GM18909 (cell line): ENCODE data around the gene TRIM74.
"Not testable (repeated sequence)": the region's sequence is repeated elsewhere in the genome, so short reads cannot be mapped to it uniquely, and the experiment has no call there.

Source experiments
- ATAC-seq: cut with Tn5 transposase; IDR thresholded peaks from one replicate; pipeline ENCODE4 v1.9.1; 2021; ENCODE audit warnings: mild to moderate bottlenecking; ENCODE audit not compliant: unreplicated experiment, poor library complexity

Gene TRIM74

DNA sequence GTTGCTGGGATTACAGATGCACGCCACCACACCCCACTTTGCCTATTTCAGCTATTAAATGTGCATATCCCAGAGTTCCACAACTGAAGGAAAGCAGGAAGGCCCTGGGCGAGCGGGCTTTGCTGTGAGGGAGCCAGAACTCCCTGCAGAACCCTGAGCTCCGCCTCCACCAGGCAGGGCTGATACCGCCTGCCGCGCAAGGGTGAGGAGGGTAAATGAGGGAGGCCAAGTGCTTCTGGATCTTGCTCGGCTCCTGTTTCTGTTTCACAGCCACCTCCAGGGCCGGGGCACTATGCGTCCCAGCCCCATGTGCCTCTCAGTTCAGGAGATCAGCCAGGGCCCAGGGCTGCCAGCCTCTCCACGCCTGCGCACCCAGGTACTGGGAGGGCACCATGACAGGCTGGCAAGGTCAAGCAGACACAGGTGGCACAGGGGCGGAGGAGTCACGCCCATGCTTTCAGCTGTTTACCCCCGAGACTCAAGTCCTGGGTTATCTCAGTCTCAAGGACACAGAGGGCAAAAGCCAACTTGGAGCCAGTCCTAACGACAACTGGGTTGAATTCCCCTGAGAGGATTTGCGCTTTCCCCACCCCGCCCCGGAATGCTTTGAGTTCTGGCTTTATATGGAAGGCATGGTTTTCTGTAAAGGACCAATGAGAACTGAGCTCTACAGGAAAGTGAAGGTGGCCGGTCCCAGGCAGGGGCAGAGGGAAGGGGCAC is 8.5 kb downstream of the TRIM74 start:
- not testable (repeated sequence) for ATAC-seq

DNA sequence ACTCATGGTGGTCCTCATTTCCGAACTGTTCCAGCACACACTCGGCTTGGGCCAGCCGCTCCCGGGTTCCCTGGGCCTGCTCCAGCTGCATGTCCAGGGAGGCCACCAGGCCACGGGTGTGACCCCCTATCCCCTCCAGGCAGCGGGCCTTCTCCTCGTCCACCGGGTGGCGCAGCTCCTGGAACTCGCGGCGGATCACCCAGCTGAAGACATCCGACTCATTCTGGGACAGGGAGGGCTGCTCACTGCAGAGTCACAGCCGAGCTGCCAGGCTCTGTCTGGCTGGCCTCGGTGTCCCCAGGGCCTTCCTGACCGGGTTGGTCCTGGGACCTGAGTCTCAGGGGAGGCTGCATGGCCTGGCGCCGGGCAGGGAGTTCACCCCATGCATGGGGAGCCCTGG is 9.2 kb downstream of the TRIM74 start:
- ATAC-seq, result not testable (repeated sequence)

DNA sequence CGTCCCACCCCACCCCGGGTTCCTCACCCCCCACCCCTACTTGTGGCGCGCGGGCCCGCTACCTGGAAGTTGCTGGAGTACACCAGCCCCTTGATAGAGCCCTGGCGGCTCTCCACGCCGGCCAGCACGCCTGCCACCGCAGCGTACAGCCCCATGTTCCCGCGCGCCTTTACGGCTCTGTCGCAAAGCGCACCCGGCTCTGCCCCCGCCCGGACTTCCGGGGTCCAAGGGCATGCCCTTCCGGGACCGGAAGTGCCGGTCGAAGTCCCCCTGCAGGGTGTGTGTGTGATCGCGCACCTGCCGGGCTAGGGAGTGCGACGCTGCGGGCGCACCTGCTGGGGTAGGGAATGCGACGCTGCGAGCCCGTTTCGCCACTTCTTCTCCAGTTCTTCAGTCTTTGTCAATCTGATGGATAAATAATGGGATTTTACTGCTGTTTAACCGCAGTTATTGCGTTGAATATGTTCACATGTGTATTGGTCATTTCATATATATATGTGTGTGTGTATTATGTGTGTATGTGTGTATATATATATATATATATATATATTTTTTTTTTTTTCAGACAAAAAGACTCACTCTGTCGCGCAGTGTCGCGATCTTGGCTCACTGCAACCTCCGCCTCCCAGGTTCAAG is 14.6 kb downstream of the TRIM74 start:
- peak; percentile 89 for ATAC-seq

DNA sequence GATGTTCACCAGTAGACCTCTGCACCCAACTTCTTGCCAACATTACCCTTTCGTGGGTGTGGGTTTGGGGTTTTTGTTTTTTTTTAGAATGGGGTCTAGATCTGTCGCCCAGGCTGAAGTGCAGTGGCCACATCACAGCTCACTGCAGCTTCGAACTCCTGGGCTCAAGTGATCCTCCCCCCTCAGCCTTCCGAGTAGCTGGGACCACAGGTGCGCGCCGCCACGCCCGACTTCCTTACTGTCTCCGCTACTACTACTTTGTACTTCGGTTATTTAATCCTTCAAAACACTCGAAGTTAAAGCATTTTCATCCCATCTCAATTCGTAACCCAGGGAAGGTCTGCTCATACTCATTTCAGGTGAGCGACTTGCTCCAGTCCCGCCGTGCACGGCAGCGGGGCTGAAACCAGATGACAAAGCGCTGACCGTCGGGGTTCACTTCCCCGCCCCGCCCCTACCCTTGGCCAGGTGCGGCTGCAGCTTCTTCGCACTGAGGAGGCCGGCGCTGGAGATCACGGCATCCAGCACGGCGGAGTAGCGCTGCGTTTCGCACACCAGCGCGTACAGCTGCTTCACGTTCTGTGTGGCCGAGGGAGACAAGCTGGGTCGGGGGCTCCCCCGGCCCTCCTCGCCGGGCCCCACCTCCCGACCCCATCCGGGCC is 15.2 kb downstream of the TRIM74 start:
- ATAC-seq, result peak; percentile 66

DNA sequence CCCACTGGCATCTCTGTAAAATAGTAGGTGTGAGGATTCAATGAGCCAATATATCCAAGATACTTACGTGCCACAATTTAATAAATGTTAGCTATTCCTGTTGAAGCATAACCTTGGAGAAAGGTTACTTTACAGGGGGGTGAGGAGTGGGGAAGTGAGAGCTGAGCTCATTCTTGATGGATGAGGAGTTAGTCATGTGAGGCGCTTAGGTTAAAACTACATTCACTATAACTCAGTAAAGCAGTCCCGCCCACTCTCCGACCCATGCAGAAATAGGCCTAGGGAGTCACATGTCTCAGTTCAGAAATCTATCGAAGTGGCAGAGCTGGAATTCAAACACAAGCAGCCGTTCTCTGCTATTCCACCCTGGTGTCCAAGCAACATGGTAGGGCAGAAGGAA is 18.8 kb downstream of the TRIM74 start:
- ATAC-seq, result not testable (repeated sequence)

DNA sequence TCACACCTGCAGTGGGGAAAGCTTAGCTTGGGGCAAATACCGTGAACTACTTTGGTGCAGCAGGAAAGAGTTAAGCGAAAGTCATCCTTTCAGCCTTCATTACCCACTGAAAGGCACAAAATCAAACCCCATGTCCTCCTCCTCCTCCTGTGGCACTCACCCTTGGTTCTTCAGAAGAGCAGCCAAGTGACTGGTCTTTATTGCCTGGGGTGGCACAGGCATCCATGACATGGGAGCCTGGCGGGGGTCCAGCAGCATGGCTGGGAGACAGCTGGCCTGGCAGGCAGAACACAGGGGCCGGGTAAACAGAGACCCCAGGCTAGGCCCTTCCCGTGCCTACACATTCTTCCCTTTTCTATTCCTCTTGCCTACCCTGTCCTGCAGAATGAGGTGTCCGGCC is 19.6 kb downstream of the TRIM74 start:
- ATAC-seq, result not testable (repeated sequence)

DNA sequence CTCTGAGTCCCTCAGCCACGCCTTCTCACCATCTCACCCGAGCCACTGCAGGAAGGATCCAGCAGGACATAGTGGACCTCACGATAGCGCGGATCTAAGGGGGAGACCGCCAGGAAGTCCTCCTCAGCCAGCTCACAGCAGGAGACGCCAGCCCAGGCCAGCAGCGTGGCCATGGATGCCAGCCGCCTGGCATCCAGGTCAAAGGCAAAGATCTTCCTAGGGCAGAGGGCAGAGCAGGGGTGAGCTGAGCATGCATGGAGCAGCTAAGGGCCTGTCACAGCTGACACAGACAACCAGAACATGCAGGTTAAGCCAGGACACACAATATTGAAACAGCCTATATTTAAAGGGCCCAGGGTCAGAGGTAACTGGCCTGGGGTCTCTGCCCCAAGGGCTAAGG is 20.0 kb downstream of the TRIM74 start:
- not testable (repeated sequence) for ATAC-seq

DNA sequence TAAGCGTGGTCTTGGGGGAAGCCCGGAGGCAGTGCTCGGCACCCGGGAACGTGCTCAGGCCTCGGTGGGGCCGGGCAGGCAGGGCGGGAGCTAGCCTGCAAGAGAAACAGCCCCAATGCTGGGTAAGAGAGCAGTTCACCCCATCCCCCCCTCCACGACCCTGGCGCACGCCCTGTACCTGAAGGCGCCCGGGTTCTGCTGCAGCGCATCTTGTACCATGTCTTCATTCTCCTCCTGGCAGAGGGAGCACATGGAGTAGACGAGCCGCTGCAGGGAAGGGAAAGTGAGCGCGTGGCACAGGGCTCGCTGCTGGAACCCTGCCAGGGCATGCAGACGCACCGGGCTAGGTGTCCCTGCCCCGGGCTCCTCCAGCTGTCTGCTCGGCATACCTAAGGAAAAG is 20.6 kb downstream of the TRIM74 start:
- not testable (repeated sequence) for ATAC-seq

DNA sequence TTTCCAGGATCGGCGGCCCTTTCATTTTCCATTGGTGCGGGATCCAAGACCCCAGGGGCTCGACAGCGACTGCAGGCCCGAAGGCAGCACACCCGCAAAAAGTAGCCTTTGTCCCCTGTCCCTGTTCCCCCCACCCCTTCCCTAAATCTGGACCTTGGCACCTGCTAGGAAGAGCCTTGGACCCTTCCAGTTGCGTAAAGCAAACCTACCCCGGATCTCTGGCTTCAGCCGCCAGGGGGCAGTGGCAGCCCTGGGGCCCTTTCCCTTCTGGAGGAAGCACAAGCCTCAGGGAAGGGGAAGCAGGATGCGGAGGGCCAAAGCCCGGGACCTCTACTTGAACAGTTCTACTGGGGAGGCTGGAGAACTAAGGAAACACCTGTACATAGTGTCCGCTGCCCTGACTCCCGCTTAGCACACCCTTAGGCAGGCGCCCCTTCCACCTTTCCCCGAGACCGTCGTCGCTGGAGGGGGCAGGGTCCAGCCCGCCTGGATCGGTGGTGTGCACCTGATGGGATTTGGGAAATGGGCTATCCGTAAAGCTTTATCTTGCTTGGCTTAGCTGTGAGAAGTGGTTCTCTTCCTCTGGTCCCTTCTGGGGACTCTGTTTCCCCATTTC is 23.0 kb downstream of the TRIM74 start:
- not testable (repeated sequence) for ATAC-seq

DNA sequence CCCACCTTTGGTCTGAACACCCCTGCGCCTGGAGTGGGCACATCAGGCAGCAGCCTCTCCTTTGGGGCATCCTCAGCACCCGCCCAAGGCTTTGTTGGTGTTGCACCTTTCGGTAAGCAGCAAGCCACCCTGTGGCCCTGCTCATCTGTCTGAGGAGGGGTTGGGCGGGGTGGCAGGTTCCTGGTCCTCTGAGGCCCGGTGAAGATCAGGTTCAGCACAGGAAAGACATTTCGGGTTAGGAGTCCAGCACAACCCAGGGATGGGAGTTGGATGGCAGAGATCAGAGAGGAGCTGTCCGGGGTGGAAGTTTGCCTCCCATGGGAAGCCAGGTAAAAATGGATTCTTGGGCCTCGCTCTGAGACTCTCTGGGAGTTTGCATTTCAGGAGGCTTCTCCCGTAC is 23.7 kb downstream of the TRIM74 start:
- ATAC-seq, result not testable (repeated sequence)

DNA sequence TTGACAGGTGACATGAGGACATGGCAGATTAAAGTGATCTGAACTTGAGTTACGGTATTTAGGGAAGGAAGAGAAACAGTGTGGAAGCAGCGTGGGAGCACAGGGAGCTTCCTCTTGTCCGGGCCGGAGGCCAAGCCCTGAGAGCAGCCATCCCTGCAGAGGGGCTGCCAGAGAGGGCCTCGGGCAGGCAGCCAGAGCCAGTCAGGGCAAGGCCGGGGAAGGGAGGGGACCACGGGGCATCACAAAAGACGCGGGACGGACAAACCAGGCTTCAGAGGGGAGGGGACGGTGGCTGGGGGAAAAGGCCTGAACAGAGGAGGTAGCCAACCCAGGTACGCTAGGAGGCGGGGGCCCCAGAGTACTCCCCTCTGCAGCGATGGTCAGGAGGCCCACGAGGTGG is 24.3 kb downstream of the TRIM74 start:
- ATAC-seq, result not testable (repeated sequence)

DNA sequence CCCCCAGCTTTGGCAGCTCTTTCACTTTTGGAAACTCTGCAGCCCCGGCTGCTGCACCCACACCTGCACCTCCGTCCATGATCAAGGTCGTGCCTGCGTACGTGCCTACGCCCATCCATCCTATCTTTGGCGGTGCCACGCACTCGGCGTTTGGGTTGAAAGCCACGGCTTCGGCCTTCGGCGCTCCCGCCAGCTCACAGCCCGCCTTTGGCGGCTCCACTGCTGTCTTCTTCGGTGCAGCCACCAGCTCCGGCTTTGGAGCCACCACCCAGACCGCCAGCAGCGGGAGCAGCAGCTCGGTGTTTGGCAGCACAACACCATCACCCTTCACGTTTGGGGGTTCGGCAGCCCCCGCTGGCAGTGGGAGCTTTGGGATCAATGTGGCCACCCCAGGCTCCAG is 26.3 kb downstream of the TRIM74 start:
- ATAC-seq, result not testable (repeated sequence)

DNA sequence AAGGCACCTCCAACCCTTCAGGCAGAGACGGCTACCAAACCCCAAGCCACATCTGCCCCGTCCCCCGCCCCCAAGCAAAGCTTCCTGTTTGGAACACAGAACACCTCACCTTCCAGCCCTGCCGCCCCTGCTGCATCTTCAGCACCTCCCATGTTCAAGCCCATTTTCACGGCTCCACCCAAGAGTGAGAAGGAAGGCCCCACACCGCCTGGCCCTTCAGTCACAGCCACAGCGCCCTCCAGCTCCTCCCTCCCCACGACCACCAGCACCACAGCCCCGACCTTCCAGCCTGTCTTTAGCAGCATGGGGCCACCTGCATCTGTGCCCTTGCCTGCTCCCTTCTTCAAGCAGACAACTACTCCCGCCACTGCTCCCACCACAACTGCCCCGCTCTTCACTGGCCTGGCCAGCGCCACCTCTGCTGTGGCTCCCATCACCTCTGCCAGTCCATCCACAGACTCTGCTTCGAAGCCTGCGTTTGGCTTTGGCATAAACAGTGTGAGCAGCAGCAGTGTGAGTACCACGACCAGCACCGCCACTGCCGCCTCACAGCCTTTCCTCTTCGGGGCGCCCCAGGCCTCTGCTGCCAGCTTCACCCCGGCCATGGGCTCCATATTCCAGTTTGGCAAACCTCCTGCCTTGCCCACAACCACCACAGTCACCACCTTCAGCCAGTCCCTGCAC is 27.1 kb downstream of the TRIM74 start:
- ATAC-seq, result not testable (repeated sequence)

DNA sequence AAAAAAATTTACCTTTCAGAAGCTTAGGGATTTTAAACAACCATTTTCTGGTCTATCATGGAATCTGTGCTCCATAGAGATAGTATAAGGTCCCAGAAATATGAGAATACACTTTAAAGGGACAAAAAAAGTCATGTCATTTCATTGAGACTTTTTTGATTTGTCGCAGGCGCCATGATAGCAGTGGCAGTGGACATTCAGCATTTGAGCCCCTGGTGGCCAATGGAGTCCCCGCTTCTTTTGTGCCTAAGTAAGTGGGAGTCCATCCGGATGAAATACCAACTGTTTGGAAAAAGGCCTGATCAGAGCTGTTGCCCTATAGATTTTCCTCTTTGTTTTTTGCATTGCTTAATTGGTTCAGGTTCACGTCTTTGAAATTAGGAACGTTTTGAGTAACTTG is 41.0 kb downstream of the TRIM74 start:
- ATAC-seq, result not testable (repeated sequence)

DNA sequence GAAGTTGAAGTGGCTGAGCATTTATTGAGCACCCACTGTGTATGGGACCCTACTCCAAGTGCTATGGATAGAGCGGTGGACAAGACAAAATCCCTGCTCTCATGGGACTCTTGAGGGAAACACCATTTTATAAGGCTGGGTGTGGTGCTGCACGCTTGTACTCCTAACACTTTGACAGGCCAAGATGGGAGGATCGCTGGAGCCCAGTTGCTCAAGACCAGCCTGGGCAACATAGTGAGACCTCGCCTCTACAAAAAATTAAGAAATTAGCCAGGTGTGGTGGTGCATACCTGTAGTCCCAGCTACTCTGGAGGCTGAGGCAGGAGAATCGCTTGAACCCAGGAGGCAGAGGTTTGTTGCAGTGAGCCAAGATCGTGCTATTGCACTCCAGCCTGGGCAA is 41.5 kb downstream of the TRIM74 start:
- not testable (repeated sequence) for ATAC-seq

DNA sequence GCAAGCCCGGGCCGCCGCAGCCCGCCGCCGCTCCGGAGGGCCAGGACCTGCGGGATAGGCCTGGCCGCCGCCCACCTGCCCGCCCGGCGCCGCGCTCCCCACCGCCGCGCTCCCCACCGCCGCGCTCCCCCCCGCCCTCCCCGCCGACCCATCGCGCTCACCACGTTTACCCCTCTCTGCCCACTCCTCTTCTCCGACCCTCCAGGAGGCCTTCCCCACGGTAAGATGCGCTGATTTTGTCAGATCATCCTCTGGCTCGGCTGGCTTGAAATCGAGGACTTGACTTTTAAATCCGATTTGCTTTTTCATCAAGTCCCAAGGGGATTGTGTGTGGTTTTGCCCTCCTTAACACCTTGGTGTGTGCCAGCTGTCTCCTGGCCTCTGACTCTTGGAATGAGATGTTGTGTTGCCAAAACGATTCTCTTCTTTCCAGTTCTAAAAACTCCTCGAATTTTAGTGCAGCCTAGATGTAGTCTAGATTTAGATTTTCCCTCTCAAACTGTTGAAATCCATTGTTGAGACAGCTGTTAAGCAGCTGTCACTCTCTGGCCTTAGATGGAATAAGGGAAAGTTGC is 43.6 kb downstream of the TRIM74 start:
- ATAC-seq, result no peak

DNA sequence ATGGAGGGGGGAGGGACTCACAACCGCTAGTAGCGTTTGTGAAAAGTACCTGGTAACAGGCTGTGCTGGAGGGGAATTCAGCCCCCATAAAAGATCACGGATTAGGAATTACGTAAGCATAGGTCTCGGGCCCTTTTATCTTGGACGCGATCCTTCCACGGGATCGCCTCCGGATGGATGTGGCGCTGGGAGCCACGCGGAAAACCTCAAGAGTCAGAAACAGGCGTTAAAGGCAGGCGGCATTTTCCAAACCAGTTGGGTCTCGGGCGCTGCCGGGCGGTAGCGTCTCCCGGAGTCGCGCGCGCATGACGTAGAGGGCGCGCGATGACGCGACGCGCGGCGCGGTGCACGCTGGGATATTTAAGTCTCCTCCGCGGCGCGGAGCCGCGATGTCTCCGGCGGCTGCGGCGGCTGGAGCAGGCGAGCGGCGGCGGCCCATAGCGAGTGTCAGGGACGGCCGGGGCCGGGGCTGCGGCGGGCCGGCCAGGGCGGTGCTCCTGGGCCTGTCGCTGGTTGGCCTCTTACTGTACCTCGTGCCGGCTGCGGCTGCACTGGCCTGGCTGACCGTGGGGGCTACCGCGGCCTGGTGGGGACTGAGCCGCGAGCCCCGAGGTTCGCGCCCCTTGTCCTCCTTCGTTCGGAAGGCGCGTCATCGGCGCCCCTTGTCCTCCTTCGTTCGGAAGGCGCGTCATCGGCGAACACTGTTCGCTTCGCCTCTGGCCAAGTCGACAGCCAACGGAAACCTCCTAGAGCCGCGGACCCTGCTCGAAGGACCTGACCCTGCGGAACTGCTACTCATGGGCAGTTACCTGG is 44.3 kb downstream of the TRIM74 start, which contains the start of gene POM121:
Gene POM121 (plus strand): TSS at position 363 of the 813 bp plus-strand sequence. CDS start 27 bp downstream, at position 390.
- ATAC-seq, result peak; percentile 87

DNA sequence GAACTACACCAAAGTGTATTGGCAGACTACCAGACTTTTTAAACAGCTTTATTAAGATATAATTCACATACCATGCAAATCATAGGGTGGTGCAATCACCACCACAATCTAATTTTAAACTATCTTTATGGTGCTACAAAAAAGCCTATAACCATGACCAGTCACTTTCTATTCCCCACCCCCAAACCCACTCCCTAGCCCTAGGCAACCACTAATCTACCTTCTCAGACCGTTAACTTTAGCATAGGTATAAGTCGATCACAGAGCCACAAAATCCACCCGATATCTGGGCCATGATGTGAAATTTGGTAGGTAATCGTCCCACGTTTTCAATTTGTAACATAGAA is 44.9 kb downstream of the TRIM74 start:
- ATAC-seq, result no peak

DNA sequence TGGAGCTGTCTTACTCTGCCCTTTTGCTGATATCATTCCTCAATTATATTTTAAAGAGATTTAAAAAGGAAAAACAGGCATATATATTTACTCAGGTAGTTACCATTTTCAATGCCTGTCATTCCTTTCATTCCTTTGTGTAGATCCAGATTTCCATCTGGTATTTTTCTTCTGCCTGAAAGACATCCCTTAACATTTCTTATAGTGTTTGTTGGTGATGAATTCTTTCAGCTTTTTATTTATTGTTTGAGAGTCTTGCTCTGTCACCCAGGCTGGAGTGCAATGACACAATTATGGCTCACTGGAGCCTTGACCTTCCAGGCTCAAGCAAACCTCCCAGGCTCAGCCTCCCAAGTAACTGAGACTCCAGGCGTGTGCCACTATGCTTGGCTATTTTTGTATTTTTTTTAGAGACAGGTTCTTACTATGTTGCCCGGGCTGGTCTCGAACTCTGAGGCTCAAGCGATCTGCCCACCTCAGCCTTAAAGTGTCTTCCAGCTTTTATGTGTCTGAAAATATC is 50.0 kb downstream of the TRIM74 start:
- no peak for ATAC-seq
